OCI-LY3 (cell line): ENCODE data around the gene REC114.
"Not testable (repeated sequence)": the region's sequence is repeated elsewhere in the genome, so short reads cannot be mapped to it uniquely, and the experiment has no call there.

Experiments
- CTCF ChIP-seq: fragments of 200-600, 300-600 bp; sonication (generic); IDR thresholded peaks from 2 replicates; pipeline ENCODE4 v1.5.1; 2014; ENCODE audit warnings: antibody characterized with exemption, low read length, low read depth
- EZH2phosphoT487 ChIP-seq: fragments of 200-600 bp; shearing (Covaris generic); IDR thresholded peaks from 2 replicates; pipeline ENCODE4 v1.6.1; 2018; ENCODE audit warnings: antibody characterized with exemption, mixed run types, low read depth

- not testable (repeated sequence) for TF ChIP-seq CTCF, EZH2phosphoT487
Measured at GRCh38 chr15:73447471-73447870, 4.5 kb downstream of the REC114 start.
